GM21576 (cell line): ENCODE data around the gene CP.
"Not testable (repeated sequence)": the region's sequence is repeated elsewhere in the genome, so short reads cannot be mapped to it uniquely, and the experiment has no call there.

ENCODE experiments used
- ATAC-seq: cut with Tn5 transposase; IDR thresholded peaks from one replicate; pipeline ENCODE4 v1.9.1; 2021; ENCODE audit warnings: mild to moderate bottlenecking, moderate library complexity; ENCODE audit not compliant: unreplicated experiment

CP gene

DNA sequence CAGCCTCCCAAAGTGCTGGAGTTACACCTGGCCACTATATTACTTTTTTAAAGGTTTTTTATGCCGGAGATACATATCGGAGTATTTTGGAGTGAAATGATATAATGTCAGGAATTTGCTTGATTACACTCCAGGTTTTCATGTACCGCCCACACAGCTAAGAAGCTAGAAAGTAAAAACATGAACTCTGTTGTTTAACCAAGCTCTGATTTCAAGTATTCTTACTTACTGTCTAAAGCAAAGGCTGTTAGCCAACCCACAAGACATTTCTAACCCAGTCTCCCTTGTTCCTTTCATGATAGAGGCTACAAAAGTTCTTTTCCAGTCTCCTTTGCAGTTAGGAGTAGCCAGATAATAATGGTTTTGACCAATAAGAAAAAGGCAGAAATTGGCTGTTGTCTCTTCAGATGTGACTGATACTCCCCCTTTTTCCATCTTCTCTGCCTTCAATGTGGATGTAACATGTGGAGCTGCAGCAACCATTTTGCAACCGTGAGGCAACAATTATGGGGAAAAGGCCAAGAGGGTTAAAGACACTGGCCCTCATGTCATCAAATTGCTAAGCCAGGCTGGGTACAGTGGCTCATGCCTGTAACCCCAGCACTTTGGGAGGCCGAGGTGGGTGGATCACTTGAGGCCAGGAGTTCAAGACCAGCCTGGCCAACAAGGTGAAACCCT is 6.1 kb upstream of the CP start:
- ATAC-seq: no peak

DNA sequence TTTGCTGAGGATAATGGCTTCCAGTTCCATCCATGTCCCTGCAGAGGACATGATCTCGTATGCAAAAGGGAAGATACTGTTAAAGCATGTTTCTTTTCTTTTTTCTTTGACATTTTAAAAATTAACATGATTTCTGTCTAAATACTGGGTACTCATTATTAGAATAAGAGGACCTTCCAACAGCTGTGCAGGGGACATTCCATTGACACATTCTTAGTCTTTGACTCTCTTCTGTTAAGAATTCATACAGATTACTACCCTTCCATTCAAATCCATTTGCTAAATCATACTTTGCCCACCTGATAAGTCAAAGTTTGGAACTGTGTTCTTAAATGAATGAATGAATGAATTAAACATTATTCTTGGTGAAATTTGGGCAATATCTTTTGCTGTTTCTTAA is 5.1 kb upstream of the CP start:
- no peak for ATAC-seq

DNA sequence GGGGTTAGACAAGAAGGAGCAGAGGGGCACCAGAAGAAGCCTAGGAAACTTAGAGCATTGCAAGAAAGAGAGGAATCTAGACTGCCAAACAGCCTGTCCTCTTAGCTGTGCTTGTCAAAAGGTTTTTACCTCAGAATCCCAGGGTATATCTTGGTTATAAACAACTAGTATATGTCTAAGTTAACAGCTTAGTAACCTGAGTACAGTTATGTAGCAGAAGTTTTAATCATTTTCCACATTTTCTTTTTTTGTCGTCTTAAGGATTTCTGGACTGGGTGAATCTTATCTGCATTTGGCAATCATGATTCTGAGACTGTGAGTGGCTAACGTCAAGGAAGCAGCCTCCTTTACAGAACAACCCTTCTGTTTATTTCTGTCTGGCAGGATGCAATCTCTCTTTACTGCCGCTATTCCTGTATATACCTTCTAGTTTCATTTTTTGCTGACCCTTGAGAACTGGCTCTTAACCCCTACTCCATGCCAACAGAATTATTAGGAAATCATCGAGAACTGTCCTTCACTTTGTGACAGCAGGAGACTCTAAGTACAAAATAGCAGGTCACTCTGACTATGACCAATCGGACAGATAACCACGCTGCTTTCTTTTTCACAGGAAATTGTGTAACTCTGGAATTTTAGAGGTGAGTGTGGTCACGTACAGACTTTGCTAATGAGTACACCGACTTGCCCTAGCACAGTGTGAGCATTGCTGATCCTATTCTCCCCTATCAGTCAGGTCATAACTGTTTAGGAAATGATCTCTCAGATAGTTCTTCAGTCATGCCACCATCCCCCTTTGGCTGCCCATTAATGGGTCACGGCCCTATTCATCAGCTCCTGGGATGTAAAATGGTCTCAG is 3.3 kb upstream of the CP start:
- ATAC-seq: peak; percentile 96

DNA sequence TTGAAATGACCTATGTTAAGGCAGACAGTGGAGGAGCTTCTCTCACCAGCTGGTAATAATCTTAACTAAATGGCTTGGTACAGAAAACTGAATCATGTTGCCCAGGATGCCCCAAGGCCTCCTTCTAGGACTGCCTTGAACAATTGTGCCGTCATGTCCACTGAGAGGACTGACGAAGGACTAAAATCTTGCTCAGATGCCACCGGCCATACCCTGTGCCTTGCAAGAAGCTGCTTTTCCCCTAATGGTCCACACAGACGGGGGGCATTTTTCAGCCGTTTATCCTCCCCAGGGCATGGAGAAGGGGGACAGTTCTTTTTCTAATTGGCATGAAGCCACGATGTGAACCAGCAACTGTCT is 1.8 kb upstream of the CP start:
- no peak for ATAC-seq

DNA sequence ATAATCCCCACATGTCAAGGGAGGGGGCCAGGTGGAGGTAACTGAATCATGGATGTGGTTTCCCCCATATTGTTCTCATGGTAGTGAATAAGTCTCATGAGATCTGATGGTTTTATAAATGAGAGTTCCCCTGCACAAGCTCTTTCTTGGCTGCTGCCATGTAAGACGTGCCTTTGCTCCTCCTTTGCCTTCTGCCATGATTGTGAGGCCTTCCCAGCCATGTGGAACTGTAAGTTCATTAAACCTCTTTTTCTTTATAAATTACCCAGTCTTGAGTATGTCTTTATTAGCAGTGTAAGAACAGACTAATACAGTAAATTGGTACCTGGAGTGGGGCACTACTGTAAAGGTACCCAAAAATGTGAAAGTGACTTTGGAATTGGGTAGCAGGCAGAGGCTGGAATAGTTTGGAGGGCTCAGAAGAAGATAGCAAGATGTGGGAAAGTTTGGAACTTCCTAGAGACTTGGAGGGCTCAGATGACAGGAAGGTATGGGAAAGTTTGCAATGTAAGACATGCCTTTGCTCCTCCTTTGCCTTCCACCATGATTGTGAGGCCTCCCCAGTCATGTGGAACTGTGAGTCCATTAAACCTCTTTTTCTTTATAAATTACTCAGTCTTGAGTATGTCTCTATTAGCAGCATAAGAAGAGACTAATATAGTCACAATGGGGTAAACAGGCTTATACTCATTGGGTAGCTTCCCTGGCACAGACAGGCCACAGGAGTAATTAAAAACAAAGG is 2.1 kb downstream of the CP start:
- ATAC-seq: not testable (repeated sequence)

DNA sequence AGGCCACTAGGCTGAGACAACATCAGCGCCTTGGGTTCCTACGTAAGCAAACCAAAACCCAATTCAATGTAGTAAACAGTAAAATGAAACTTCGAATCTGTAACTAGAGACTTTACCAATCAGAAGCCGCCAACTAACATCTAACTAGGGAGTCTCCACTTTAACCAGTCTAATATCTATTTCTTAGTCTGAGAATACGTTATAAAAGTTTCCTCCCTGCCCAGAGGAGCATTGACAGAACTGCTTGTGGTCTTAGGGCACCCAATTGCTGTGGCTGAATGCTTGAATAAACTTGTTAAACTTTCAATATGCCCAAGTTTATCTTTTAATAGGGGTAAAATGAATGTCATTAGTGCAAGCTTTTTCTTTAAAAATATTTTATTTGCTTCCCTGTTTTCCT is 4.3 kb downstream of the CP start:
- ATAC-seq: no peak

DNA sequence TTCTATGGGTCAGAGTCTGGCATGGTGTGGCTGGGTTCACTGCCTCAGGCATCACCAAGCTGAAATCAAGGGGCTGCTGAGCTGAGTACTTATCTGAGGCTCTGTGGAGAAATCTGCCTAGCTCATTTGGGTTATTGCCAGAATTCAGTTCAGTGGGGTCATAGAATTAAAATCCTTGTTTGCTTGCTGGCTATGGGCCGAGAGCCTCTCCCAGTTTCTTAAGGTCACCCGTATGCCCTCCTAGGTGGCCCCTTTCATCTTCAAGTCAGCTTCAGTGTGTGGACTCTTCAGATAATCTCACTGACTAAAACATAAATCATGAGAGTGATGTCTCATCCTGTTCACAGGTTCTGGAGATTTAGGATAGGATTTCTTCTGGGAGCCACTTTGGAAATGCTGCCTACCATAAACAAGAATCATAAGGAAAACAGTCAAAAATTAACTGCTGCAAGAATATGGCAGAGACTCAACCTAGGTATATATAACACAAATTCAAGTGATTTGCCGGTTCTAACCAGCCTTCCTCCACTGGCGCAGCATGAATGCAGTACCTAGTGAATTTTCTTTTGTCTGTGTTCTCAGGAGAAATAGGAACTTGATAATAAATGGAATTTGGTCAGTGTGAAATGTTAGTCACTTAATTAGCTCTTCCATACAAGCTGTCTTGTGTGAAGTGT is 5.3 kb downstream of the CP start:
- ATAC-seq: no peak

DNA sequence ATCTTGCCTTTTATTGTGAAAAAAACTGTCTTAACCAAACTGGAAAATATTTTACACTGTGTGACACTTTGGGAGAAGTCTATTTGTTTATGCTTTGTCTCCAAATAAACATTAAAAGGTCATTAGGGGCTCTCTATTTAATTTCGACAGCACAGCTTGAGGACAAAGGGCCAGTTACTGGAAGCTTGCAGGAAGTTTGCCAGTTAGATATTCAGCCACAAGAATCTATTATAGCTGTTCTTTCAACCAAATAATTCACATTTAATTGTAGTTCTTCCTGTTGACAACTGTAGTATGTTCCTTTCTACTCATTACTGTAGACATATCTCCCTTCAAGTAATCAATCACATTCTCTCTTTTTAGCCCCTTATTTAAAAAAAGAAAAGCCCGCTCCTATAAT is 6.1 kb downstream of the CP start:
- ATAC-seq: no peak

DNA sequence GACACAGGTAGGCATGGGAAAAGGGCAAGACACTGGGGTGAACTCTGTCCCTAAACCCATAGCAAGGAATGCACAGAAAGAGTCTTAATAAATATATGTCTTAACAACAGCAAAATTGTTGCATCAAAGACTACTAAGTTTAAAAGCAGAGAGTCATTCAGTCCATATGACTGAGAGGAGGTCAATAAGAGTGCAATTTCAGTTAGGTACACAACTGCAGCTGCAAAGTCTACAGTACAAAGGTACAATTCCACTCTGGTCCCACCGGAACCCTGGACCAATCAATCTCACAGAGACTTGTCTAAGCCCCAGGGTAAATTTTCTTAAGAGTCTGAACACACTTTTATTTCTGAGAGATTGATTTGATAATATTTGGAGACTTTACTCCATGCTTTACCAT is 6.9 kb downstream of the CP start:
- no peak for ATAC-seq

DNA sequence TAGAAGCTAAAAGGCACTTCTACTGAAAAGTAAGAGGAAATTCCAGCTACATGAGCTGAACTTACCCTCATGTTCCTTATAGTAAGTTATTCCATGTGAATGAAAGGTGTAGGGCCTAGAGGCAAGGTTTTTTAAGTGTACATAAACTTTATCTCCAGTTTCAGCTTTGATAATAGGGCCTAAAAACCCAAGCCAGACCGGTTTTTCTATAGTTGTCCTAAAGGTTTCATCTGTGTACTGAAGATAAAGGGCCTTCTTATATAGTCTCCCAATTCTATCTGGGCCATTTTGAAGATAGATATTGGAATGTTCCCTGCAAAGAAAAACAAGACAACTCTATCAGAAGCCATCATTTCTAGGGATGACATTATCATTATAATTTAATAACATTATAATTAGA is 9.2 kb downstream of the CP start:
- ATAC-seq: no peak

DNA sequence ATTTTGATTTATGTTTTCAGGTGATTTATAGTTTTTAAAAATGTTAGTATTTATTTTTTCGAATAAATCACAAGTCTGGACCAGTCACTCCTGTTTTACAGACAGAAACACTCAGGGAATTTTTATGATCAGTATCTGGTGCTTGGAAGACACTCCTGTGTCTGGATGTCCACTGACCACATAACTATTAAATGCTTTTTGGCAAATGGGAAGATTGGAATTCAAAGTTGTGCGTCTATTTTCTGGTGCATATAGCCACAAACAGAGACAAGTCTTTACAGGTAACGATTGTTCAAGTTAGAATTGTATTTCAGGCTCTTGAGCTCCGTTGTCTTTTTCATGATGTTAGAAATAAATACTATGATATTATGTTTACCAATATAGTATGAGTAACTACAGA is 12.2 kb downstream of the CP start:
- ATAC-seq: no peak

DNA sequence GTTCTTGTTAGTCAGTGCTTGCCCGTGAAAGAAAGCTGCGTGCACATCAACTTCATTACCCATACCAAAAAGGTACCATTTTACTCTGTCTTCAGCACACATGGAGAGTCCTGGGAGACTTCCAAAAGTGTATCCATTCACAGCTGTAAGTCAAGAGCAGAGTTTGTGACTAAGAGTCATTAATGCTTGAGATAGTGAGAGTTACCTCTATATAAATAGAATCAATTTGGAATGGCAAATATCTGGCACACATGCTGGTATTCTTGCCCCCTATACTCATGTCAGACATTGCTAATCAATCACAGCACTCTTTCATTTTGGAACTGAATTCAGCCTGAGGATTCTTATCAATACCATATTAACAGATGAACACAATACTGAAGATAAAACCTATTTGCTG is 14.2 kb downstream of the CP start:
- no peak for ATAC-seq

DNA sequence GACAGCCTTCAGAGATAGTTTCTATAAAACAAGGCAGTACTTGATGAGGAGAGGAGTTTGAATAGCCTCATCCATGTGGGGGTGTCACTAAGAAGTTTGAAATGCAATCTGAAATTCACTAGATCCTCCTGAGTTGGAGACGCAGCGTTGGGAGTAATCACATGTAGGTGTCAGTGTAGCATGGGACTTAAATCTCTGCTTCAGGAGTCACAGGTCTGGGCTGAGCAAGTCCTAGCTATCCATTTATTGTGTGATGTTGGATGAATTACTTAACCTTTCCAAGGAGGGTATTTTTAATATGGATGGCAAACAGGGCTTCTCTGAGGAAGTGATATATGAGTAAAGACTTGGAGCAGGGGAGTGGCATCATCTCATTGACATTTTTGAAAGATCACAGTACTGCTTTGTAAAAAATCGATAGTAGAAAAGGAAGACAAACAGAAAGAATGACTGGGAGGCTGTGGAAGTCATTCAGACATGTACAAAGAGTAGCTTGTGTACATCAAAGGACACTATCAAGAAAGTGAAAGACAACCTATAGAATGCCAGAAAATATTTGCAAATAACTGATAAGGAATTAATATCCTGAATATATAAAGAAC is 17.1 kb downstream of the CP start:
- no peak for ATAC-seq

DNA sequence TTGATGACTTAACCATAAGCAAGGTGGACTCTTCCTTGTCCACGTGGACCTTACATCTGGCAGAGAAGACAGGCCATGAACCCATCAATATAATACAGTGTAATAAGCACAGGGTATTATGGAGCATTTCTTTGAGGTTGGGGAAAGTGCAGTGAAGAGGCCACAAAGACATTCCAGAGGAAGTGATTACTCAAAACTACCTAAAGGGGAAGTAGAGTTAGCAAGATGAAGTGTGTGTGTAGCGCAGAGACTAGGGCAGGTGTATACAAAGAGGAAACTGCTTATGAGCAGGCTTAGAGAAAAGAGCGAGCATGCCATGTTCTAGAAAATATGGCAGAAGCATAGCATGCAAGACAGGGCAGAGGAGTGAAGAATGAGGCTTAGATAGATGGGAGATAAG is 17.9 kb downstream of the CP start:
- peak; percentile 100 for ATAC-seq

DNA sequence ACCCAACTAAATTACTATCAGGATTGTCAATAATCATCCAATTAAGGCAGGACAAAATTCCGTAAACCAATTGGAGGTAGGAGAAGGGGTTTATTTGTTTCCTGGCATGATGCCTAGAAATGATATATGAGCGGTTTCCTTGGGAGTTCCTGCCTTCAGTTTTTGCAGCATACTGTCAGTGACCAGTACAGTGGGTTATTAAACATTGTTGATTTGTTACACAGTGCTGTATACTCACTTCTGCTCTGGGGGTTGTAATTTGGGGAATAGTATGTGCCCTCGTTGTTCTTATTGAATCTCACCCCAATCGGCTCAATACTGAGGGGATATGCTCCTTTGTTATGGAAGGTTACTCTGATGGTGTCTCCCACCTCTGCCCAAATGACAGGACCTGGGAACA is 22.2 kb downstream of the CP start:
- ATAC-seq: no peak

DNA sequence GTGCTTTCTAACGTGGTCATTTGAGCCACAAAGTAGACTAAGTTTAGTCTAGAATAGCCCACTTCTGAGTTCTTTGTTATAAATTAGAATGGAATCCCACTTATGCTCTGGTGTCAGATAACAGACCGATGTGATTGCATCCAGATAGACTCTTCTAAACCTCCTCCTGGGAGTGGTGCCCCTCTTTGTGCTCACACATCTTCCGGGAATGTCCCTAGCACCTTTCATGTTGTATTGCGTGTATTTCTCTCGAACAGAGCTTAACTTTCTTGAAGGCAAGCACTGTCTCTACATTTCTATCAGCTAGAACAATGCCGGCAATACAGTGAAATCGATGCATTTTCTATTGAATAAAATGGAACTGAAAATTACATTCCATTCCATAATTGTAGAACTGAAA is 23.0 kb downstream of the CP start:
- ATAC-seq: no peak

DNA sequence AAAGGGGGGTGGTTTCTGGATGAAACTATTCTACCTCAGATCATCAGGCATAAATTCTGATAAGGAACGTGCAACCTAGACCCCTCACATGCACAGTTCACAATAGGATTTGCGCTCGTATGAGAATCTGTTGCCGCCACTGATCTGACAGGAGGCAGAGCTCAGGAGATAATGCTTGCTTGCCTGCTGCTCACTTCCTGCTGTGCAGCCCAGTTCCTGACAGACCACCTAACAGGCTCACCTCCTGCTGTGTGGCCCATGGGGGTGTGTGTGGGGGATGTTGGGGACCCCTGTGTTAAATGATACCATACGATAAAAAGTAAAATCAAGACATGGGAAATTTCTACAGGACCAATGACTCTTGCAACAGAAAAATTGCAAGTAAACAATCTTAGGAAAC is 24.0 kb downstream of the CP start:
- no peak for ATAC-seq

DNA sequence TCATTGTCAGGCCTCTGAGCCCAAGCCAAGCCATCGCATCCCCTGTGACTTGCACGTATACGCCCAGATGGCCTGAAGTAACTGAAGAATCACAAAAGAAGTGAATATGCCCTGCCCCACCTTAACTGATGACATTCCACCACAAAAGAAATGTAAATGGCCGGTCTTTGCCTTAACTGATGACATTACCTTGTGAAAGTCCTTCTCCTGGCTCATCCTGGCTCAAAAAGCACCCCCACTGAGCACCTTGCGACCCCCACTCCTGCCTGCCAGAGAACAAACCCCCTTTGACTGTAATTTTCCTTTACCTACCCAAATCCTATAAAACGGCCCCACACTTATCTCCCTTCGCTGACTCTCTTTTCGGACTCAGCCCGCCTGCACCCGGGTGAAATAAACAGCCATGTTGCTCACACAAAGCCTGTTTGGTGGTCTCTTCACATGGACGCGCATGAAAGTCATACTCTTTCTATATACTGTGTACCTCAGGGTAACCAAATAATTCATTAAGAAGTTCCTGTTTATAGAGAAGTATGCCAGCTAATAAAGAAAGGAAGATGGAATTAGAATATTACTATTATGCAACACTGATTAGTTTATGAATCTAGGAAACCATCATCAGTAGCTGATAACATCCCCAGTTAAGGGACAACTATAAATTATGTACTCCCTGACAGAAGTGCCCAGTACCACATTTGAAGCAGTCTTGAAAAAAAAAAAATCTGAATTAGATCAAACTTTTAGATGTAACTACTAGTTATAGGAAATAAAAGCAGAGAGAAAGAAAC is 24.6 kb downstream of the CP start:
- not testable (repeated sequence) for ATAC-seq

DNA sequence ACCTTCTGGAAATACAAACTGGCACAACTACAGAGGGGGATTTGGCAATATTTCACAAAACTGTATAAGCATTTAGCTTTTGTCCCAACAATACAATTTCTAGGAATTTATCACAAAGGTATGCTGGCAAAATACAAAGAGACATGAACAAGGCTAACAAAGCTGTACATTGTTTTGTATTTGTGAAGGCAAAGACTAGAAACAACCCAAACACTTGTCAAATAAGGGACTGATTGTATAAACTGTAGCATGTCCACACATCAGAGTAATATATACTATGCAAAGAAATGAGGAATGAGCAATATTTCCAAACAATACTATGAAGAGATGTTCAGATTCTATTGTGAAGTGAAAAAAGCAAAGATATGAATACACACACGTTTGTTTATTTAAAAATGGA is 26.4 kb downstream of the CP start:
- no peak for ATAC-seq

DNA sequence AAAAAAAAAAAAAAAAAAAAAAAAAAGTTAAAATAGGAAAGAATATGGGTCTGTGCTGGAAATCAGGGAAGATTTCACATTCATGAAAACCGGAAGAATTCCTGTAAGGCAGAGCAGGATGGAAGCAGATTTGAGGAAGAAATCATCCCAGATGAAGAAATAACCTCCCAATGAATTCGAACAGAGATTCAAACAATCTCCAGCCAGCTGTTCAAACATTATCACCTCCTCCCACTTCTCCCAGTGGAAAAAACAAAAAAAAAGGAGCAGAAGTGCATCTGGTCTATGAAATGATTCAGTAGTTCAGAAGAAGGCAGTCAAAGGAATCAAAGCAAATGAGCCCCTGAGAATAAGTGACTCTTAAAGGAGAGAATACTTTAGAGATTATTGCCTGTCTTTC is 33.1 kb downstream of the CP start:
- no peak for ATAC-seq
